ENCODE results near the gene MPO.
A peak's percentile ranks its signal among the peaks of the same experiment; 100 is the strongest.

MPO gene

DNA sequence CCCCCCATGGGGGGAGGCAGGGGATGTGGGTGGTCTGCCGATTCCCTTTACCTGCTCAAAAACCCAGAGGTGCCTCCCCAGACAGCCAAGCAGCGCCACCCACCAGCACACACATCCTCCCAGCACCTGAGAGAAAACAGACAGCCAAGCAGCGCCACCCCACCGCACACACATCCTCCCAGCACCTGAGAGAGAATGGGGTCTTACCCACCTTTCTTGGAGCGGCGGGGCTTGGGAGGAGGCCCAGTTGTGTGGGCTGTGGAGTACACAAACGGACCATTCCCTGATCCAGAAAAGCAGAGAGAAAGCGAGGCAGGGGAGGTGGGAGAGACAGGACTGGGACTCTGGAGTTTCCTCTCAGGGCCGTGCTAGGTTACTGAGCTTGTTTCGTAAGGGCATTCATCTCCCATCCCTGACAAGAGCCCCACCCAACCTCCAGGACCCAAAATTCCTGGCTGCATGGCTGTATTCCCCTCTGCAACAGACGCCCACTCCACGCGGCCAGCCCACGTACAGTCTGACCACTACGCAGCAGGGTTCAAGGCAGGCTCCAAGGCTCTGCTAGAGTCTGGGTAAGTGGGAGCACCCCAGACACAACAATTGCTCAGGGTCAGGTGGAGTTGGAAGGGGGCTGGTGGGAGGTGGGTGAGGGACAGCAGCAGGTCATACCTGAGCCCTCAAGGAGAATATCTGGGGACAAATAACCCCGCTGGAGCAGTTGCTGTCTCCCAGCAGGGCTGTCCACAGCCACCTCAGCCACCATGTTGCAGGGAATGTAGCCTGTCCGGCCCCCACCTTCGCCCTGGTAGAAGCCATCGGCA lies 25.6 kb upstream of the MPO start:
- no peak for DNase-seq

DNA sequence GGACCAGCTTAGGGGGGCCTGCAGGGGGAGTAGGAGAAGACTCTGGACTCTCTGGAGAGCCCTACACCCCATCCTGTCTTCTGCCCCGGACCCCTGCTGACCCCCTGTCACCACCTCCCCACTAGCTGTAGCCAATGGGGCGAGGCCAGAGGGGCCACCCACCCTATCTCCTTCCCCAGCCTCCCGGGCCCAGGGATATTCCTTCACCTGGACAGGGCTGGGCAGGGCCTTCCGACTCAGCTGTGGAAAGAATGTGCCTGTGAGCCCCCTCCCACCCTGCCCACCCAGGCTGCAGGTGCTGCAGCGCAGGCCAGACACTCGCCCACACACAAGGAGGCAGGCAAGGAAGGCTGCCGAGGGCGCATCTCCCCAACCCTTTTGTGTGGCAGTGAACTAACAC lies 24.9 kb upstream of the MPO start:
- no peak for DNase-seq

DNA sequence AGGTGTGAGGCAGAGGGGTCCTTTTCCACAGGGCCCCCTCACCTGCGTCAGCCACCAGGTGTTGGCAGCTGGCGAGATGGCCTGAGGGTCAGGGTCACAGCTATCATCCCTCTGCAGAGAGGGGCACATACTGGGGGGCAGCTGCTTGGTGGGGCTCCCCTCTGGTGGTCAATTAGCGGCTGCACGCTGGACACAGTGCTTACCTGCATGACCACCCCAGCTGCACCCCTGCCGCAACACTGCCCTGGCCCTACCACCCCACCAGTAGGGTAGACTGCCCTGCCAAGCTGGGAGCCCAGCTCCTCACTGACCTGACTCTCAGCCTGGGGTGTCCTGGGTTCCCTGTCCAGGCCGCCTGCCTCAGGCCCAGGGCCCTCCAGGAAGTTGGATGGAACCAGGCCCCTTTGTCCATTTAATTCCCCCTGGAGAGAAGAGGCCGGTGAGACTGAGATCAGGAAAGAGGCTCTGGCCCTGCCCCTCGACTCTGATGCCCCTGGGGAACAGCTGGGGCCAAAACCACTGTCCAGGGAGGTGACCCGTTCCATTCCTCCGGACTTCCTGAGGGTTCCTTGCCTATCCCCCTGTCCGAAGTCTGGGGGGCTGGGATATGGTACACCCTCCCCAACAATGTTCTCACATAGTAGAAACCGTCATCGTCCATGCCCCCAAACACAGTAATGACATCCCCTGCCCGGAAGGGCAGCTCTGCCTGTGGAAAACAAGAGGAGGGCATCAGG lies 24.2 kb upstream of the MPO start:
- DNase-seq = no peak

DNA sequence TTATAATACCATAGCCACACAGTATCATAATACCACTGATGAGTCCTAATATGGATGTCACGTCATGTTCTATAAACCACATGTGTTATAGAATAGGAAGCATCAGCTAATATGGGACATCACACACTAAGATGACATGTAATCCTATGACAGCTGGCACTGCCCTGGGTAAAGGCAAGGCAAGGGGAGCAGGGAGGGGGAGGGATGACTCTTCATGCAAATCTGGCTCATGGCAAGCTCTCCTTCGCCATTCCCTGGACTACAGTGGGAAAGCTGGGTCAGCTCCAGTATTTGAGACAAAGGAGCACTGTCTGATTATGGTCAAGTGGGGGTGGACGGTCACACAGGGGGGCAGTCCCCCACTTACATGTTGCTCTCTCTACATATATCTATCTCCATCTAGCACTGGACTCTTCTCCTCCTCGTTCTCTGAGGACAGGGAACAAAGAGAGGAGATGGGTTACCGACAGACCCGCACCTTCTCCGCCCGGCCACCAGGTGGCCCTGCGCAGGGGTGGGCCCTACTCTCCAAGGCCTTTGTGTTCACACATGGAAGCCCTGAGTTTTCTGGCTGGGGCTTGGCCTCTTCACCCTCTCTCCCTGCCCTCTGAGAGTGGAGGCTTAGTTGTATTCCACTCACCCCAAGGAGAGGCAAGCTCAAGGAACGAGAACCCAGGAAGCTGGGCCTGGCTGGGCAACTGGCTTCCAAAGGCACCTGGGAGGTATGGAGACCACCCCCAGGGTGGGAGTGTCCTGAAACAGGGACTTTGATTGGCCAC lies 23.4 kb upstream of the MPO start:
- DNase-seq = peak; percentile 85

DNA sequence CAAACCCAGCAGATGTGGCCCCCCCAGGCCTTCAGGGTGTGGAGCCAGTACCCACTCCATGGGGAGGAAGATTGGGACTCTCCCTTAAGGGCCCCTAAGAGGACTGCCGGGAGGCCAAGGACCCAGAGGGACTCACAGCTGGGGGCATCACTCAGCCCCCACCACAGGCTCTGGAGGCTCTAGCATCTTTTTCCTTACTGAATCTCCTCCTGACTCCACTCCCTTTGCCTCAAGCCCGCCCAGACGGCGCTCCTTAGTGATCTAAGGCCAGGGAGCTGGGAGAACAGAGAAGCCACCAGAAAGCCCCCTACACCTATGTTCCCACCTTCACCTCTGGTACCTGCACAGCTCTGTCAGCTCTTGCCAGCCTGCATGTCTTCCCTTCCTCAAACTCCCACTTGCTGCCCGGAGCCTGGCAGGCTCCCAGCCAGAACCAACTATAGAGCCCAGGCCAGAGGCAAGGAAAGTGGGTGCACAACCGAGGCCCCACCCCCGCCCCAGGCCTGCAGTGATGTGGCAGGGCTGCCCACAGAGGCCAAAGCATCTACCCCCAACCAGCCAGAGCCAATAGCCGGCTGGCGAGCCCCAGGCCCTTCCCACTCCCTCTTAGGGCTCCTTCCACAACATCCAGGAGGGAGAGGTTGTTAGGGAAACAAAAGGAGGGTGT lies 22.3 kb upstream of the MPO start:
- DNase-seq = no peak

DNA sequence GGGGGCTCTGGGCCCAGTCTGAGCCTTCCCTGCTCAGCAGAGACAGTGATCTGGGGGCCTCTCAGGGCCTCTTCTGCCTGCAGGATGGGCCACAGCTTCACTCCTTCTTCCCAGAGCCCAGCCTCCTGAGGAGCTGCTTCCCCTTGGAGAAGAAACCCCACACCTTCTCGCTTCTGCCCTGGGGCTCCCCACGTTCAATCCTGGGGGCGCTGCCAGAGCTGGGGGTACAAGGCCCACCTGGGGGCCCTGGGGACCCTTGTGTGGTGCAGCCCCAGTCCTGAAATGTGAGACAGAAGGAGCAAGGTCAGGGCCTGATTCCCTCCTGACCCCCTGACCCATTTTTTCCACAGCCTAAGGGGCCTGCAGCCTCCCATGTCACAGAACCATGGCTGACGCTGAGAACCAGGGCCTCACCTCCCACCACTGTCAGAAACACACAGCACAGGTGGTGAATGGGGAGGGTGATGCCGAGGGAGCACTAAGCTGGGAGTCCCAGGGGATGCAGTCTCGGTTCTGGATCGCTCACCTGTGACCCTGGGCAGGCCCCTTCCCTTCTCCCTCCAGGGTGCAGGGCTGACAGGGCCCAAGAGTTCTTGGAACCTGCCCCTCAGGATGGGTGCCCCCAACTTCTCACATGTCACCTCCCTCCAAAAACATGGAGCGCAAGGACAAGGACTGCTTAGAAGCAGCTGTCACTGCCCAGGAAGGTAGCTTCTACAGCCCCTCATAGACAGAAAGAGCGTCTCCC lies 21.6 kb upstream of the MPO start:
- DNase-seq = no peak

DNA sequence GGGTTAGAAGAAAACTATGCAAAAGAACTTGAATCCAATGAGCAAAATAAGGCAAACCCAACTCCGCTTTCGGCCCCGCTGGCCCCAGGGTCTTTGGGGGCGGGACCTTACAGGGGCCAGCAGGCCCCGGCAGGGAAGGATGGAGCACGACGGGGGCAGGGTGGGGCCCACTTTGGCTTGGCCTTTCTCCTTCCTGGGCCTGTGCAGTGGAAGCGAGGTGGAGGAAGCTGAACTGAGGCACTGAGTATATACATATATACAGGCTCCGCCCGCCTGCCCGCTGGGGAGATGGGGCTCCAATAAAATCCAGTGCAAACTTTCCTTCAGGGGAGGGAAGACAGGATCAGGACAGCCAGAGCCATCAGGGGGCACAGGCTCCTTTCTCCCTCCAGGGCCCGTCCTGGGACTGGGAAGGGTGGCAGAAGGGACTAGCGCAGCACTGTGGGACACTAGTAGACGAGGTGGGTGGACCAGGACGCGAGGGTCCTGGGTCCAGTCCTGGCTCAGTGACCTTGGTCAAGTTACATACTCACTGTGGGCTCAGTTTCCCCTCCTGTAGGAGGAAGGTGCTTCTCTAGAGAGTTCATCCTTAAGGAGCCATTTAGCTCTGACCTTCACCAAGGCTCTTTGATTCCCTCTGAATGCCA lies 20.9 kb upstream of the MPO start:
- DNase-seq = no peak

DNA sequence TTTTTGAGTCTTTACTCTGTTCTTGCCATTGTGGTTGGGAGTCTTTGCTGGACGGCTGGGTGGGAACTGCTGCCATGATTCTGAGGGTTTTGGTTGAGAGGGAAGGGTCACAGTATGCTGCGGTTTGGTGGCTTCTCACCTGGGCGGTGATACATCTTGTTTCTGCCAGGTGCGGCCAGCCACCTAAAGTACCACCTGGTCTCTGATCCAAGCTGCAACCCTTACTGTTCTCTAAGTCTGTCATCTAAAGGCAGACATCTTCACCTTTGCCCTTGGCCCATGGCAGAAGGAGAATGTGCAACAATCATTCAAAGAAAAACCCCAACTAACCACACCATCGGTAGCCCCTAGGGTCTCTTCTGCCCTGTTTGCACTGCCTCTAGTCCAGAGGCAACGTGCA lies 19.6 kb upstream of the MPO start:
- DNase-seq = no peak

DNA sequence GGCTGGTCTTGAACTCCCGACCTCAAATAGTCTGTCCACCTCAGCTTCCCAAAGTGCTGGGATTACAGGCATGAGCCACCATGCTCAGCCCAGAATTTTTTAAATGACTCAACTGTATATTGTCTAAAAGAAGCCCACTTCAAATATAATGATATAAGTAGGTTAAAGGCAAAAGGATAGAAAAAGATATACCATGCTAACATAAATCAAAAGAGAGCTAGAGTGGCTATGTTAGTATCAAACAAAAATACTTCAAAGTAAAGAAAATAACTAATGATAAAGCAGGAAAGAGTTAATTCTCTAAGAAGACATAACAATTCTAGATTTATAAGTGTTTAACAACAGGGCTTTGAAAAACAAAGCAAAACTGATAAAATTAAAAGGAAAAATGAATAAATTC lies 13.3 kb upstream of the MPO start:
- no peak for DNase-seq

DNA sequence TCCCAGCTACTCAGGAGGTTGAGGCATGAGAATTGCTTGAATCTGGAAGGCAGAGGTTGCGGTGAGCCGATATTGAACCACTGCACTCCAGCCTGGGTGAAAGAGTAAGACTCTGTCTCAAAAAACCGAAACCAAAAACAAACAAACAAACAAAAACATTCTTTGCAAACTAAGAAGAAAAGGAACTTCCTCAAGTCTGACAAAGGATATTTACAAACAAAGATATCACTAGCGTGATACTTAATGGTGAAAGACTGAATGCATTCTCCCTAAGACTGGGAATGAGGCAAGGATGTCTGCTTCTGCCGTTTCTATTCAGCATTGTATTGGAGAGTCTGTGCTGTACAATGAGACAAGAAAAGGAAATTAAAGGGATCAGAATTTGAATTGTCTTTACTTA lies 10.5 kb upstream of the MPO start:
- DNase-seq = no peak

DNA sequence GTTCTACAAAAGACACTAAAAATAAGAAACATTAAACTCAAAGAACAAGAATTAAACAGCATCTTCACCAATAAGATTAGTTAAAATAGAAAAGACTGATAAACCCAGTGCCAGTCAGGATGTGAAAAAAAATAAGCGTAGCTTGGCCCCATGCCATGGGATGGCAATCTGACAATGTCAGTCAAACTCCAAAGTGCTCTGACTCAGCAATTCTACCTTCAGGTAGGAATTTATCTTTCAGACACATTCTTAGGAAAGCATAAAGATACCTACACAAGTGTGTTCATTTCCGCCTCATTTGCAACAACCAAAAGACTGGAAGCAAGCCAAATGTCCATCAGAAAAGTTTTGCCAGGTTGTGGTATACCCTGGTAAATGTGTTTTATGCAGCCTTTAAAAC lies 9.1 kb upstream of the MPO start:
- DNase-seq = peak; percentile 58

DNA sequence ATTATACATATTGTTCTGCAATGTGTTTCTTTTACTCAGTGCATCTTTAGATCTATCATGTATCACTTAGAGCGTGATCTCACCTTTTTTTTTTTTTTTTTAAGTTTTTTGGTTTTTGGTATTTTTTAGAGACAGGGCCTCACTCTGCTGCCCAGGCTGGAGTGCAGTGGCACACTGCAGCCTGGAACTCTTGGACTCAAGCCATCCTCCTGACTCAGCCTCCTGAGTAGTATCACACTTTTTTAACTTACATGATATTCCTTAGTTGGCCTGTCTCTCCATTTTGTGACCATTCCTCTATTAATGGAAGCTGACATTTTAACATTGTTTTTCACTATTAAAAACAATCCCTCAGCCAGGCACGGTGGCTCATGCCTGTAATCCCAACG lies 4.7 kb upstream of the MPO start:
- DNase-seq = peak; percentile 20

DNA sequence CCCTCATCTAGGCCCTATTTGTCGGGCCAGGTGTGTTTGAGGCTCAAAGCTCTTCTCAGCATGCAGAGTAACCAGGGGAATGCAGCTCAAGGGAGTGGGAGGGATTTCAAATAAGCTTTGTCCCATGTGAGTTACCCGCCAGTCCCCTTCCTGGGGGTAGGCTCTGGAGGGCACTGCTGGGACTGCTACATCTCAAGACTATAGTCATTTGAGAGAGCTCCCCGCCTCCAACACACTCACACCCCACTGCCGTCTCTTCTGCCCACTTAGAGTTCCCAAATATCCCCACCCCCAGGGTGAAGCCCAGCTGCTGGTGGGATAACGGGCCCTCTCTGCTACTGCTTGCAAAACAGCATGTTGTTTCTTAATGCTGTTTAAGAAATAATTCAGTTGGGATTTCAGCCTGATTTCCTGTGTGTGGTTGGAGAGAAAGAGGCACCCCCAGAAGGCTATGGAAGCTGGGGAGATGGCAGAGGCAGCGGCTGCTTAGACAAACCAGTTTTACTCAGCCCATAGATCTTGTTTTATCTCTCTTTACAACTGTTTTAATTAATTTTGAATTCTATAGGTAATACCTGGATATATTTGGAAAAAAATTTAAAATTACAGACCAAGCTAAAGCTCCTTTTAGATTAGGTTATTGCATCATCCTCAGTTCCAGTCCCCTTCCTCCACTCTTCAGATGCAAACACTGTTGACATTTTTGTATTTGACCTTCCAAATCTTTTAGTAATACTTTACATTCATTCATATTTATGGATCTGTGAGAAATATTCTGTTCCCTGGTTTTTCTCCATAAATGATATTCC lies 4.1 kb upstream of the MPO start:
- peak; percentile 87 for DNase-seq

DNA sequence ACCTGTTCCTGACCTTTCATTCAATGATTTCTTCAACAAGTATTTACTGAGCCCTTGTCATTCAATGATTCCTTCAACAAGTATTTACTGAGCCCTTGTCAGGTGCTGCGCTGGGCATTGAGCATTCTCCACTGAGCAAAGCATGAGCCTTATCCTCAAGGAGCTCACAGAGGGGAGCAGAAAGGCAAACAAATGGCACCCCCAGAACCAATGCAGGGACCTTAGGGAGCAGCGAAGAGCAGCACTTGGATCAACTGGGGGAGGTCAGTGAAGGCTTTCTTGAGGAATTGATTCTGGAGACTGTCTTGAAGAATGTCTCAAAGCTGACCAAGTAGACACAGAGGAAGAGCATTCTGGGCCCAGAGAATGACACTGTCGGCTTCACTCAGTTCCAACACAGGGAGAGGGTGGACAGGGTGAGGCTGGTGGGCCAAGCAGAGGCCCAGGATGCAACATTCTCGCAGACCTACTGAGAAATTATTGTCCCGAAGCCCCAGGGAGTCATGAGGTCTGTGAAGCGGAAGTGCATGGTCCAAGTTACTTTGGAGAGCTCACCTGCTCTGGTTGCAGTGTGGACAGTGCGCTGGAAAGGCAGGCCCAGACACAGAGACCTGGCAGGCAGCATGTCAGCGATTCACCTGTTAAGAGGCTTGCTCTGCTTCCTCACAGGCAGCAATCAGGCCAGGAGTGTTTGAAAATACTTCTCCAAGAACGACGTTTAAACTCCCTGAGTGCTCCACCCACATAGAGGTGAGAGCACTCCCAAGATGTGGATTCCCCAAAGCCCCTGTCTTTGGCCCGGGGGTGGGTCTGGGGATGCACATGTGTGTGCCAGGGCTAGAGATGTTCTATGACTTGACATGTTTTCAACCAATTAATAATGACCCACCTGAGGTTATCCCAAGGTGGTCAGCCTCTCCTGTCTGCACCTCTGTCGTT lies 3.2 kb upstream of the MPO start:
- no peak for DNase-seq

DNA sequence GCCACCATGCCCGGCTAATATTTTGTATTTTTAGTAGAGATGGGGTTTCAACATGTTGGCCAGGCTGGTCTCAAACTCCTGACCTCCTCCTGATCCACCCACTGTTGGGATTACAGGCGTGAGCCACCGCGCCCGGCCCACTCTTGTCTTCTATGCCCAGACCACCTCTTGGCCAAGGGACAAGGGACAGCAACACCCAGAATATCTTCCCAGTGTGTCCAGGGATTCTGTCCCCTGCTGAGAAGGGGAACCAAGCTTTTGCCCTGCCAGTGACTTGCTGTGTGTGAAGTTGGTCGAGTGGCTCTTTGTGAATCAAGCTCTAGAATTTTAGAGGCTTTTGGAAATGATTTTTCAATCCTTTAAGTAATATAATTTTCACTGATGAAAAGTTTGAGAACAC lies 1.7 kb upstream of the MPO start:
- DNase-seq = no peak

DNA sequence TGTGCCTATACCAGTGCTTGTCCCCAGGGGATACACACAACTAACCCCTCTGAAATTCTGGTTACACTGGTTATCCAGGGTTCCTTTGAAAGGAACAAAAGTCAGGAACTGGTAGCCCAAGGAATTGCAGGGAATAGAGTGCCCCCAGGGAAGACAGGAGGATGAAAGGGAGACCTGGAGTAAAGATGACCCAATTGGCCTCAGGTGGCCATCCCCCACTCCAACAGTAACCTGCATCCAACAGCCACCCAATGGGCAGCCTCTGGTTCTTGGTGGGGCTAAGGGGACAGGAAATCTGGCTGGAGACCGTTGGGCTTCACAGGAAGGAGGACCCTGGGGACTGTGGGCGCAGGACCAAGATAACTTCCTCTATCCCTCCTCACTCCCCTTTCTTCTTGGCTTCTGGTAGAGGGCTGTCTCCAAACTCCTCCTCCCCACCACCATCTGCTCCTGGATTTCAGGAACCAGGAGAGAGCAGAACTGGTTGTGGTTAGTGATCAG lies 826 bp upstream of the MPO start:
- peak; percentile 88 for DNase-seq

DNA sequence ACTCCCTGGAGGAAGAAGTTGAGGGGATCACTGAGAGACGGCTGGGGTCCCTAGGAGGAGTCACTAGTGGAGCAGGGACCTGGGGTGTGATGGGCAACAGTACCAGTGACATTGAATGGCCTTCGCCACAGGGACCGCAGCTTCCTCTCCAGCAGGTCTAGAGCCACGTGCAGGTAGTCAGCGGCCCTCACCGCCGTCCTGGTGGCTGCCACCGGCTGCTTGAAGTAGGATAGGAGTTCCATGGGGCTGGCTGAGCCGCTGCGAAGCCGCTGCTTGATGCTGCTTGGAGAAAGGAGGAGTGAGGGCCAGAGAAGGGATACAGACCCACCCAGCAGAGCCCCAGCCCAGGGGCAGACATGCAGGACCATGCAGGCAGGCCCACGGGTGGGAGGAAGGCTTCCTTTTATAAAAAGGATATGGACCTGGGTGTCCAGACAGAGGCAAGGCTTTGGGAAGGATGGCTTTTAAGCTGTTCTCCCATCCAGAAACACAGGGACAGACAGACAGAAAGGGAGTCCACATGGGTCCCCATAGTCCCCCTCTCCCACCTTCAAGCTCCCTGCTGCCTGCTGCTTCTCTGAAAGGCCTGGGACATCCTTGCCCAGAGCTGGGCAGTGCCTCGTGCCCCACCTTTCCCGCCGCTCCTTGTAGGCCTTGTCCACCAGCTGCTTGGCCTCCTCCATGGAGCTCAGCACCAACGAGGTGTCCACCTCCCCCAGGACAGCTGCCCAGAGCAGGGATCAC lies 827 bp downstream of the MPO start:
- DNase-seq = peak; percentile 41

DNA sequence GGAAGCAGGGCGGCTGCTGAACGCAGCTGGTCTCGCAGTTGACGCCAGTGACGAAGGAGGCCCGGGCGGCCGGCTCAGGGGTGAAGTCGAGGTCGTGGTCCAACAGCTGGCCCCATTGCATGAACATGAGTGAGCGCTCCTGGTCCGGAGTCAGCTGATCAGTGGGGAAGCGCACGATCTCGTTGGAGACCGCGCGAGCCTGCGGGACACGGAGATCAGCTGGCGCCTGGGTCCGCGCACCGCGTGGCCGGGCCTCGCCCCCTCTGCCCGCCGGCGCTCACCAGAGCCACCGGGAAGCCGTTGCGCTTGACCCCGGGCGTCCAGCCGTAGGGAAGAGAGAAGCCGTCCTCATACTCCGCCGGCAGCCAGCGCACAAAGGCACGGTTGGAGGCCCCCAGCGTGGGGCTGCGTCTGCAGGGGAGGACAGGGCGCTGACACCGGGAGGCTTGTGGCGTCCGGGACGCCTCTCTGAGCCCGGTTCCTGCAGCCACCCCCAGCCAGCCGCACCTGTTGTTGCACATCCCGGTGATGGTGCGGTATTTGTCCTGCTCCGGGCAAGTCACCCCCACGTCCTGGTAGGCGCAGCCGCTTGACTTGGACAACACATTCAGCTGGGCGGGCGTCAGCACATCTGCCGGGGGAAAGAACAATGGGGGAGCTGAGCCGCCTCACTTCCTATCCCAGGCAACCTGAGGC lies 1.6 kb downstream of the MPO start:
- DNase-seq = peak; percentile 18
